Rectal smooth muscle tissue (tissue), 1 donor: Measurements from ENCODE around the gene AHI1.
"Not testable (repeated sequence)": the region's sequence is repeated elsewhere in the genome, so short reads cannot be mapped to it uniquely, and the experiment has no call there.

ENCODE experiments used
- H3K27ac ChIP-seq: one replicate; pipeline ENCODE4 v1.7.0; 2013; ENCODE audit warnings: low read depth, low read length, inconsistent platforms
- H3K27me3 ChIP-seq: one replicate; pipeline ENCODE4 v1.7.0; 2013; ENCODE audit warnings: low read length; ENCODE audit not compliant: control insufficient read depth, insufficient read depth
- H3K36me3 ChIP-seq: one replicate; pipeline ENCODE4 v1.7.0; 2013; ENCODE audit warnings: low read length; ENCODE audit not compliant: control insufficient read depth, insufficient read depth
- H3K4me1 ChIP-seq: one replicate; pipeline ENCODE4 v1.7.0; 2013; ENCODE audit warnings: low read length; ENCODE audit not compliant: control insufficient read depth, insufficient read depth
- H3K4me3 ChIP-seq: one replicate; pipeline ENCODE4 v1.7.0; 2013; ENCODE audit warnings: low read length
- H3K9ac ChIP-seq: one replicate; pipeline ENCODE4 v1.7.0; 2013; ENCODE audit warnings: low read length

AHI1 gene

DNA sequence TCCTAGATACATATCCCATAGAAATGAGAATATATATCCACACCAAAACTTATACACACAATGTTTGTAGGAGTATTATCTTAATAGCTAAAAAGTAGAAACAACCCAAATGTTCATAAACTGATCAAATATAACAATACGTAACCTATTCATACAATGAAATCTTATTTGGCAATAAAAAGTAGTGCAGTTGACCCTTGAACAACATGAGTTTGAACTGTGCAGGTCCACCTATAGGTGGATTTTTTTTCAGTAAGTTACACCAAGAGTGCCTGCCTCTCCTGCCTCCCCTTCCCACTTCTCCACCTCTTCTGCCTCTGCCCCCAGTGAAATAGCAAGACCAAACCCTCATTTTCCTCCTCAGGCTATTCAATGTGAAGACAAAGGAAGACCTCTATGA is 95.2 kb downstream of the AHI1 start:
- Histone ChIP-seq H3K27ac (no peak overlapping the region), H3K4me1 (no peaks in the 10 kb centered on the region), H3K36me3 (no peaks in the 10 kb centered on the region), H3K4me3 (no peak overlapping the region), H3K9ac (no peak overlapping the region), H3K27me3 (no peaks in the 10 kb centered on the region)

- no peak overlapping the region for H3K27ac ChIP-seq
- no peak overlapping the region for H3K9ac ChIP-seq
- no peaks in the 10 kb centered on the region for H3K4me1 ChIP-seq
- H3K36me3 ChIP-seq: no peaks in the 10 kb centered on the region
- no peaks in the 10 kb centered on the region for H3K27me3 ChIP-seq
- no peak overlapping the region for H3K4me3 ChIP-seq
Measured at GRCh38 chr6:135397172-135397952, 100.2 kb downstream of the AHI1 start.

DNA sequence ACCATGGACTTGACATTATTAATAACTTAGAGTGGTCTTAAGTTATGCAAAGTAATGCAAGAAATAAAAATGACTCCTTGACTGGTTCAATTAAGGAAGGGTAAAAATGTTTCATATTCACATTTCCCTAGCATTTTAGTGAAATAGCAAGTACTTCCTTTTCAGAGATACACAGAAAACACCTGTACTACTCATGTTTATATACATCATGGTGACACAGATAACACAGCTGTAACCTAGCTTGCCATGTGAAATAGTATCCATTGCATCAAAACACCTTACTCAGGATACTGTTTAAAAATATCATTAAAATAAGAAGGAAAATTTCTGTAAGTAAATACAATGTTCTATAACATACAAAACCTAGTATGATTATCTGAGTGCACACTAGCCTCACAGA is 102.4 kb downstream of the AHI1 start:
- no peak overlapping the region for H3K9ac ChIP-seq
- H3K4me1 ChIP-seq: no peaks in the 10 kb centered on the region
- H3K27me3 ChIP-seq: no peaks in the 10 kb centered on the region
- no peaks in the 10 kb centered on the region for H3K36me3 ChIP-seq
- H3K27ac ChIP-seq: no peak overlapping the region
- H3K4me3 ChIP-seq: no peak overlapping the region

DNA sequence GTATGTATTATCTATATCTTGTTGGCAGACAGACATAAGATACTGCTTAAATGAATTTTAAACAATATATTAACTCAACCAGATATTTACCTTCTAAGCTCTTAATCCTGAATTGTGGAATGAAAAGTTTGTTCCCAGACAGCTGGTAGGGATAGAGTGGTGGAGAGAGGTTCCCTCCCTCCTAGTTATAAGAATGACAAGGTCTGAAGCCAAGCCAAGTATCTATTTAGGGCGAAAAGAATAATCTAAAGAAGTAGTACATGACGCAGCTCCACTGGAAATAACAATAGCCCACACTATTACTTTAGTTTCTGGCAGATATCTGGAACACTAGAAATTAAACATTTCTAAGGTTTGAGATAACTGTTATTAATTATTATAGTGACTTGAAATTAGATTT is 104.3 kb downstream of the AHI1 start:
- Histone ChIP-seq H3K9ac (no peak overlapping the region), H3K27me3 (no peaks in the 10 kb centered on the region), H3K27ac (no peak overlapping the region), H3K4me3 (no peak overlapping the region), H3K4me1 (no peaks in the 10 kb centered on the region), H3K36me3 (no peaks in the 10 kb centered on the region)

DNA sequence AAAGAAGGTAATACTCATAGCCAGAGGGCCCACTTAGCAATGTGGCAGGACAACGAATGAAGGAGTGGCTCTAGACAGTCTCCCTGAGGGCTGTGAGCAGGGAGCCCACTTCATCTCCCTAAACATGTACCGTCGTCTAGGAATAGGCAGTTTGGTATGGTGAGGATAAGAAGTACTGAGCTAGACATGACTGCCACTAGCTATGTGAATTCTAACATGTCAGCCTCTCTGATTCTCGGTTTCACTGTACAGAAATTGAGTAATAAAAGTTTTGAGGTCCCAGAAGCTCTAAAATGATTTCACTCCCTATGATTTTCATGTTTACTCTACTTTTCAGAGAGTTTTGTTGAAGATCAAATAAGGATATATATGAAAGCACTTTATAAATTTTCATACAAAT is 107.1 kb downstream of the AHI1 start:
- Histone ChIP-seq H3K4me1 (no peaks in the 10 kb centered on the region), H3K36me3 (no peaks in the 10 kb centered on the region), H3K27me3 (no peaks in the 10 kb centered on the region), H3K27ac (no peak overlapping the region), H3K4me3 (no peak overlapping the region), H3K9ac (no peak overlapping the region)

GRCh38 chr6:135385299-135385698 is 112.2 kb downstream of the AHI1 start:
- Histone ChIP-seq H3K4me3 (no peak overlapping the region), H3K27ac (no peak overlapping the region), H3K36me3 (no peaks in the 10 kb centered on the region), H3K4me1 (no peaks in the 10 kb centered on the region), H3K9ac (no peak overlapping the region), H3K27me3 (no peaks in the 10 kb centered on the region)

DNA sequence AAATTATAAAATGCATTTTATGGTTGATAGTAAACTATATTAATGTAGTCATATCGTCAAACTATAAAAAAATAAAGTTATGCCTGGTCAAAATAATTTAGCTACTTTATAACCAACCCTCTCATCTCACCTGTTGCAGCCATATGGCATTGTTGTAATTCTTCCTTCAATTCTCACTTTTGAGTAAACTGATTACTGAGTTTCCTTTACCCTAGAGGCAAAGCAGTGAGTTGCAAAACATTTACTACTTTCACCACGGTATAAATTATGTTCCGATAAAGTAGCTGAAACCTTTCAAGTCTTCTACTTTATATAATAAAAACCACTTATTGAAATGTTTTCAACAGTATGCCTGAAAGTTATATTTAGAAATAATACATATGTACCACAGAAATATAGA is 113.8 kb downstream of the AHI1 start:
- no peaks in the 10 kb centered on the region for H3K4me1 ChIP-seq
- H3K27ac ChIP-seq: no peak overlapping the region

DNA sequence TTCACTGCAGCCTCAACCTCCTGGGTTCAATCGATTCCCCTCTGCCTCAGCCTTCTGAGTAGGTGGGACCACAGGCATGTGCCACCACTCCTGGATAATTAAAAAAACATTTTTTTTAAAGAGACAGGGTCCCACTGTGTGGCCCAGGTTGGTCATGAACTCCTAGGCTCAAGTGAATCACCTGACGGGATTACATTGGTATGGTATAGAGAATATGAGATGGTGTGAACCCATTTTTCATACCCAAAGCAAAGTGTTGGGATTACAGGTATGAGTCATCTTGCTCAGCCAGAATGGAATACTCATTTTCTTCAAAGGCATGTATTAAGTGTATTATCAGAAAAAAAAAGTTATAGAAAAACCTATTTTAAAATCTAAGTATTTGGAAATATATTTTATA is 114.2 kb downstream of the AHI1 start:
- H3K27ac ChIP-seq: no peak overlapping the region
- no peaks in the 10 kb centered on the region for H3K36me3 ChIP-seq
- no peaks in the 10 kb centered on the region for H3K4me1 ChIP-seq
- no peak overlapping the region for H3K9ac ChIP-seq
- H3K27me3 ChIP-seq: no peaks in the 10 kb centered on the region
- no peak overlapping the region for H3K4me3 ChIP-seq

More for the DNA sequence above, 113.8 kb downstream of the AHI1 start:
- H3K9ac ChIP-seq: no peak overlapping the region
- no peaks in the 10 kb centered on the region for H3K36me3 ChIP-seq
- no peaks in the 10 kb centered on the region for H3K27me3 ChIP-seq
- no peak overlapping the region for H3K4me3 ChIP-seq

DNA sequence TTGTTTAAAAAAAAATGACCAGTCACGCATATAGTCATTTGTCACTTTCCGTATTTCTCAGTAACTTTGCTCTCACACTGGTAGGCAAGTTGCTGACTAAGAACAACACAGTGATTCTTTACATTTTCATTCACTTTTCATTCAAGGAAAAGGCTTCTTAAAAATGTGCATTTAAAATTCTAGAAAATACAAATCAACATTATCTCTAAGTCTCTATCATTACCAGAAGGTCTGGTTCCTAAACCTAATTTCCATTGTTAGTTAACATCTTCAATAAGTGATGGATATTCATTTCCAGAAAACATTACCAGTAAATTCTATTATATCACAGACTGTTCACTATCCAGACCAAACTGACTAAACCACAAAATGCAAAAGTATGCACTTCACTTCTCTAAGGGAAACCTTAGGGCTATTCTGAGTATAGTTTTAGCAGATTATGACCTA is 115.3 kb downstream of the AHI1 start:
- Histone ChIP-seq H3K4me3 (no peak overlapping the region), H3K9ac (no peak overlapping the region), H3K4me1 (no peaks in the 10 kb centered on the region), H3K27me3 (no peaks in the 10 kb centered on the region), H3K36me3 (no peaks in the 10 kb centered on the region), H3K27ac (no peak overlapping the region)

- H3K4me1 ChIP-seq: no peaks in the 10 kb centered on the region
- no peaks in the 10 kb centered on the region for H3K36me3 ChIP-seq
- no peaks in the 10 kb centered on the region for H3K27me3 ChIP-seq
- no peak overlapping the region for H3K27ac ChIP-seq
- no peak overlapping the region for H3K9ac ChIP-seq
- no peak overlapping the region for H3K4me3 ChIP-seq
Measured at GRCh38 chr6:135380793-135381192, 116.7 kb downstream of the AHI1 start.

- H3K27me3 ChIP-seq: no peaks in the 10 kb centered on the region
- H3K4me3 ChIP-seq: no peak overlapping the region
- no peak overlapping the region for H3K27ac ChIP-seq
- H3K4me1 ChIP-seq: no peaks in the 10 kb centered on the region
- H3K36me3 ChIP-seq: no peaks in the 10 kb centered on the region
- no peak overlapping the region for H3K9ac ChIP-seq
Measured at GRCh38 chr6:135379647-135380046, 117.9 kb downstream of the AHI1 start.

- H3K4me3 ChIP-seq: no peak overlapping the region
- no peak overlapping the region for H3K9ac ChIP-seq
- no peak overlapping the region for H3K27ac ChIP-seq
- no peaks in the 10 kb centered on the region for H3K4me1 ChIP-seq
- no peaks in the 10 kb centered on the region for H3K27me3 ChIP-seq
- H3K36me3 ChIP-seq: no peaks in the 10 kb centered on the region
Measured at GRCh38 chr6:135372758-135373157, 124.8 kb downstream of the AHI1 start.

DNA sequence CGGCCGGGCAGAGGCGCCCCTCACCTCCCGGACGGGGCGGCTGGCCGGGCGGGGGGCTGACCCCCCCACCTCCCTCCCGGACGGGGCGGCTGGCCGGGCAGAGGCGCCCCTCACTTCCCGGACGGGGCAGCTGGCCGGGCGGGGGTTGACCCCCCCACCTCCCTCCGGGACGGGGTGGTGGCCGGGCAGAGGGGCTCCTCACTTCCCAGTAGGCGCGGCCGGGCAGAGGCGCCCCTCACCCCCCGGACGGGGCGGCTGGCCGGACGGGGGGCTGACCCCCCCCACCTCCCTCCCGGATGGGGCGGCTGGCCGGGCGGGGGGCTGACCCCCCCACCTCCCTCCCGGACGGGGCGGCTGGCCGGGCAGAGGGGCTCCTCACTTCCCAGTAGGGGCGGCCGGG is 133.9 kb downstream of the AHI1 start:
- not testable (repeated sequence) for H3K27ac ChIP-seq, H3K36me3 ChIP-seq, H3K4me1 ChIP-seq, H3K27me3 ChIP-seq, H3K9ac ChIP-seq, H3K4me3 ChIP-seq
